ENCODE data around the gene SLC7A14. TPM values are rescaled to one million over a fixed set of nuclear protein-coding genes. Genes with fewer than 3 reads are reported as not detected.

The SLC7A14 gene
- total and polyA plus RNA-seq, 2 of the 13 experiments (the other 11 are each of a cell fraction or from before 2014, with no cell fraction given): not detected

- TF ChIP-seq TEAD3 (CRISPR knock-in tag; optimal IDR thresholded peaks at IDR 0.05; ENCODE audit: borderline replicate concordance) (no peak), ZFP82 (CRISPR knock-in tag; IDR thresholded peaks at IDR 0.05; ENCODE audit: borderline replicate concordance) (no peak), ZSCAN22 (CRISPR knock-in tag; IDR thresholded peaks at IDR 0.05) (no peak), SALL2 (CRISPR knock-in tag; IDR thresholded peaks at IDR 0.05) (no peak), RXRA (CRISPR knock-in tag; IDR thresholded peaks at IDR 0.05) (no peak), ZFX (CRISPR knock-in tag; IDR thresholded peaks at IDR 0.05; ENCODE audit: low read depth) (peak; percentile 70), POLR2G (IDR thresholded peaks at IDR 0.05; ENCODE audit: low read depth, low read length) (0 out of 2 replicates have a peak, but pooled peaks have one; percentile 32), ZBTB14 (CRISPR knock-in tag; IDR thresholded peaks at IDR 0.05) (no peak), SMC3 (IDR thresholded peaks at IDR 0.05; ENCODE audit: low read length) (no peak), IRF1 (CRISPR knock-in tag; IDR thresholded peaks at IDR 0.05; ENCODE audit: low read depth) (no peak), ZNF543 (CRISPR knock-in tag; IDR thresholded peaks at IDR 0.05) (no peak), ASH2L (IDR thresholded peaks at IDR 0.05; ENCODE audit: insufficient read length, low read depth, low read length) (peak; percentile 32), KDM6A (CRISPR knock-in tag; IDR thresholded peaks at IDR 0.05; ENCODE audit: low read depth) (no peak), HBP1 (CRISPR knock-in tag; IDR thresholded peaks at IDR 0.05; ENCODE audit: low read depth) (no peak), ZNF816 (CRISPR knock-in tag; IDR thresholded peaks at IDR 0.05; ENCODE audit: borderline replicate concordance) (no peak), HINFP (CRISPR knock-in tag; IDR thresholded peaks at IDR 0.05; ENCODE audit: low read depth) (no peak), U2AF1 (optimal IDR thresholded peaks at IDR 0.05; ENCODE audit: low read depth, low read length) (no peak), TERF1 (CRISPR knock-in tag; IDR thresholded peaks at IDR 0.05) (no peak), SAP130 (CRISPR knock-in tag; IDR thresholded peaks at IDR 0.05; ENCODE audit: low read depth) (no peak), ZNF850 (CRISPR knock-in tag; conservative IDR thresholded peaks at IDR 0.05) (no peak), TFDP1 (CRISPR knock-in tag; IDR thresholded peaks at IDR 0.05; ENCODE audit: borderline replicate concordance) (no peak), ZSCAN5A (CRISPR knock-in tag; IDR thresholded peaks at IDR 0.05; ENCODE audit: borderline replicate concordance) (no peak)
These were observed 164.7 kb downstream of the SLC7A14 start (continued) for GRCh38 chr3:170421111-170421641.
